Suprapubic skin (tissue), 4 donors: ENCODE results near the gene METAP1. TPM values are rescaled to one million over a fixed set of nuclear protein-coding genes. Genes with fewer than 3 reads are reported as not detected.

Experiments
- DNase-seq, 2 donors: peaks; one replicate each; pipeline ENCODE4 v3.0.0-alpha.2; 2019; ENCODE audit warnings: low spot score in 2 of 2
- H3K27ac ChIP-seq: fragments of 200-600 bp; sonication (generic); one replicate; pipeline ENCODE4 v1.5.1; 2019
- H3K27me3 ChIP-seq: fragments of 200-600 bp; sonication (generic); one replicate; pipeline ENCODE4 v1.5.1; 2019
- H3K36me3 ChIP-seq: fragments of 200-600 bp; sonication (generic); one replicate; pipeline ENCODE4 v1.5.1; 2019
- H3K4me1 ChIP-seq: fragments of 200-600 bp; sonication (generic); one replicate; pipeline ENCODE4 v1.5.1; 2019
- H3K4me3 ChIP-seq: fragments of 200-600 bp; sonication (generic); one replicate; pipeline ENCODE4 v1.5.1; 2019; ENCODE audit warnings: mild to moderate bottlenecking
- H3K9me3 ChIP-seq: fragments of 200-600 bp; sonication (generic); one replicate; pipeline ENCODE4 v1.5.1; 2019
- CTCF ChIP-seq, 2 donors: fragments of 200-600 bp in 1 of 2; fragments of 450-650 bp in 1 of 2; sonication (generic) in 1 of 2; IDR thresholded peaks; one replicate each; pipeline ENCODE4 v1.5.1; 2016 to 2019; ENCODE audit warnings: antibody characterized with exemption in 2 of 2, mild to moderate bottlenecking in 1 of 2, moderate library complexity in 1 of 2
- EP300 ChIP-seq: sonication (generic); formaldehyde crosslinking; IDR thresholded peaks from one replicate; pipeline ENCODE4 v1.6.1; 2017; ENCODE audit warnings: antibody characterized with exemption
- POLR2A ChIP-seq, 2 donors: fragments of 450-650 bp; IDR thresholded peaks; one replicate each; pipeline ENCODE4 v1.6.1; 2017; ENCODE audit warnings: antibody characterized with exemption in 2 of 2, mild to moderate bottlenecking in 2 of 2, moderate library complexity in 2 of 2
- POLR2AphosphoS5 ChIP-seq, 3 donors: sonication (generic); formaldehyde crosslinking; IDR thresholded peaks; one replicate each; pipeline ENCODE4 v1.6.1; 2017; ENCODE audit warnings: antibody characterized with exemption in 3 of 3
- WGBS: methylation state at CpG from one replicate; pipeline ENCODE4 v1.1.5; 2018; 5-methylcytosine and 5-hydroxymethylcytosine counted together
- total RNA-seq, 4 donors: library from RNA; depleted of rRNA; stranded (reverse); fragments of >200 nt; gene quantifications; one replicate each; pipeline ENCODE4 v1.1.0, GENCODE V29; 2016

METAP1 gene
- total RNA-seq, 4 donors from 2014 or later, result 40.0 to 55.9 (median 49.4) TPM

GRCh38 chr4:99067617-99068016 is 72.1 kb downstream of the METAP1 start:
- Histone ChIP-seq H3K4me3 (no peak overlapping the region), H3K36me3 (peaks cover 41% of the 10 kb centered on the region)
- WGBS, result 61% methylated on average over 1 of the region's 1 CpG

GRCh38 chr4:99071159-99071558 is 75.6 kb downstream of the METAP1 start:
- Histone ChIP-seq H3K4me3 (no peak overlapping the region), H3K27me3 (no peaks in the 10 kb centered on the region), H3K36me3 (peaks cover 65% of the 10 kb centered on the region), H3K27ac (no peak overlapping the region), H3K9me3 (no peaks in the 10 kb centered on the region), H3K4me1 (no peaks in the 10 kb centered on the region)
- DNase-seq, result no peak
- no peak for TF ChIP-seq POLR2AphosphoS5 (IDR thresholded peaks at IDR 0.05)
- TF ChIP-seq CTCF (IDR thresholded peaks at IDR 0.05), result no peak
- no peak for TF ChIP-seq EP300
- no peak for TF ChIP-seq POLR2A (IDR thresholded peaks at IDR 0.05)
- WGBS, result 92% methylated on average over 5 of the region's 5 CpGs

More at GRCh38 chr4:99067617-99068016, 72.1 kb downstream of the METAP1 start:
- TF ChIP-seq POLR2AphosphoS5 (IDR thresholded peaks at IDR 0.05) (no peak), POLR2A (IDR thresholded peaks at IDR 0.05) (no peak), CTCF (IDR thresholded peaks at IDR 0.05) (no peak), EP300 (no peak)
- H3K9me3 ChIP-seq, result no peaks in the 10 kb centered on the region
- DNase-seq, result no peak
- no peak overlapping the region for H3K27ac ChIP-seq
- H3K27me3 ChIP-seq, result no peaks in the 10 kb centered on the region
- H3K4me1 ChIP-seq, result no peaks in the 10 kb centered on the region

- Histone ChIP-seq H3K9me3 (no peaks in the 10 kb centered on the region), H3K36me3 (peaks cover 91% of the 10 kb centered on the region), H3K27me3 (no peaks in the 10 kb centered on the region), H3K4me3 (no peak overlapping the region), H3K4me1 (peaks cover 2% of the 10 kb centered on the region), H3K27ac (no peak overlapping the region)
- WGBS, result 91% methylated on average over 7 of the region's 7 CpGs
- TF ChIP-seq CTCF (IDR thresholded peaks at IDR 0.05) (no peak), POLR2A (IDR thresholded peaks at IDR 0.05) (no peak), EP300 (no peak), POLR2AphosphoS5 (IDR thresholded peaks at IDR 0.05) (no peak)
- no peak for DNase-seq
Measured at GRCh38 chr4:99074816-99075215, 79.3 kb downstream of the METAP1 start.

- Histone ChIP-seq H3K4me1 (peaks cover 2% of the 10 kb centered on the region), H3K4me3 (no peak overlapping the region), H3K27ac (no peak overlapping the region), H3K36me3 (peaks cover 91% of the 10 kb centered on the region), H3K27me3 (no peaks in the 10 kb centered on the region), H3K9me3 (no peaks in the 10 kb centered on the region)
- no peak for DNase-seq
- no peak for TF ChIP-seq CTCF (IDR thresholded peaks at IDR 0.05)
- no peak for TF ChIP-seq POLR2AphosphoS5 (IDR thresholded peaks at IDR 0.05)
- no peak for TF ChIP-seq EP300
- no peak for TF ChIP-seq POLR2A (IDR thresholded peaks at IDR 0.05)
- 99% methylated on average over 5 of the region's 5 CpGs for WGBS
Measured at GRCh38 chr4:99076292-99076976, 80.9 kb downstream of the METAP1 start.

GRCh38 chr4:99077177-99077576 is 81.7 kb downstream of the METAP1 start:
- Histone ChIP-seq H3K9me3 (no peaks in the 10 kb centered on the region), H3K4me1 (peaks cover 2% of the 10 kb centered on the region), H3K27me3 (no peaks in the 10 kb centered on the region), H3K4me3 (no peak overlapping the region), H3K27ac (no peak overlapping the region), H3K36me3 (peaks cover 91% of the 10 kb centered on the region)
- no peak for TF ChIP-seq POLR2AphosphoS5 (IDR thresholded peaks at IDR 0.05)
- no peak for TF ChIP-seq POLR2A (IDR thresholded peaks at IDR 0.05)
- TF ChIP-seq CTCF (IDR thresholded peaks at IDR 0.05), result no peak
- no peak for TF ChIP-seq EP300
- WGBS, result 89% methylated on average over 4 of the region's 4 CpGs
- no peak for DNase-seq
